Measurements from ENCODE around the gene CHID1. TPM values are rescaled to one million over a fixed set of nuclear protein-coding genes. Genes with fewer than 3 reads are reported as not detected.

CHID1 gene
- total RNA-seq, 2 donors from 2014 or later: 46.9 to 78.7 TPM

DNA sequence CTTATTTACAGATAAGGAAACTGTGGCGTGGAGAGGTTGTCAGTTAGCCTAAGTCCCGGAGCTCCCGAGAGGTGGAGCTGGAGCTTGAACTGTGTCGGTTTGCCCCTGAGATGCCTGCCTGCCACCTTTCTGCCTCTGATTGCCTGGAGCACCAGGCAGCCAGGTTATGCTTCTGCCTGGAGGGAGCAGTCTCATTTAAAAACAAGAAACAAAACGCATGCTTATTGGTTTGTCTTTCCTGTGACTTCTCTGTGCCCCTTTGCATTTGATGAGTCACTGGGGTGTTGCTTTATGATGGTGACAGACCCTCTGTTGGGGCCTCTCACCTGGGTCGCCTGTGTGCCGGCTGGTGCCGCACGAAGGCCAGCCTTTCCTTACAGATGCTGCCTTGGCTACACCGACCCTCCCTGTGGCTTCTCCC, 27.2 kb upstream of the CHID1 start:
- no peaks in the 10 kb centered on the region for H3K27me3 ChIP-seq
- H3K9me3 ChIP-seq: no peaks in the 10 kb centered on the region
- no peak overlapping the region for H3K4me3 ChIP-seq
- TF ChIP-seq, protein P1, sequence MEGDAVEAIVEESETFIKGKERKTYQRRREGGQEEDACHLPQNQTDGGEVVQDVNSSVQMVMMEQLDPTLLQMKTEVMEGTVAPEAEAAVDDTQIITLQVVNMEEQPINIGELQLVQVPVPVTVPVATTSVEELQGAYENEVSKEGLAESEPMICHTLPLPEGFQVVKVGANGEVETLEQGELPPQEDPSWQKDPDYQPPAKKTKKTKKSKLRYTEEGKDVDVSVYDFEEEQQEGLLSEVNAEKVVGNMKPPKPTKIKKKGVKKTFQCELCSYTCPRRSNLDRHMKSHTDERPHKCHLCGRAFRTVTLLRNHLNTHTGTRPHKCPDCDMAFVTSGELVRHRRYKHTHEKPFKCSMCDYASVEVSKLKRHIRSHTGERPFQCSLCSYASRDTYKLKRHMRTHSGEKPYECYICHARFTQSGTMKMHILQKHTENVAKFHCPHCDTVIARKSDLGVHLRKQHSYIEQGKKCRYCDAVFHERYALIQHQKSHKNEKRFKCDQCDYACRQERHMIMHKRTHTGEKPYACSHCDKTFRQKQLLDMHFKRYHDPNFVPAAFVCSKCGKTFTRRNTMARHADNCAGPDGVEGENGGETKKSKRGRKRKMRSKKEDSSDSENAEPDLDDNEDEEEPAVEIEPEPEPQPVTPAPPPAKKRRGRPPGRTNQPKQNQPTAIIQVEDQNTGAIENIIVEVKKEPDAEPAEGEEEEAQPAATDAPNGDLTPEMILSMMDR (IDR thresholded peaks at IDR 0.05): no peak
- DNase-seq (ENCODE audit: low spot score): no peak
- peaks cover 0 to 41% of the 10 kb centered on the region in 2 donors for H3K4me1 ChIP-seq
- no peak overlapping the region for H3K27ac ChIP-seq
- no peaks in the 10 kb centered on the region for H3K36me3 ChIP-seq

DNA sequence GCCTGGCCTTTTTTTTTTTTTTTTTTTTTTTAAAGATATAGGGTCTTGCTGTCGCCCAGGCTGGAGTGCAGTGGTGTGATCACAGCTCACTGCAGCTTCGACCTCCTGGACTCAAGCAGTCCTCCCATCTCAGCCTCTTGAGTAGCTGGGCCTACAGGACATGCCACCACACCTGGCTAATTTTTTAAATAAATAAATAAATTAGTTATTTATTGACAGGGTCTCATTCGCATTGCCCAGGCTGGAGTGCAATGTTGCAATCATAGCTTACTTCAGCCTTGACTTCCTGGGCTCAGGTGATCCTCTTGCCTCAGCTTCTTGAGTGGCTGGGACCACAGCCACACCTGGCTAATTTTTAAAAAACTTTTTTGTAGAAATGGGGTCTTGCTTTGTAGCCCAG, 25.6 kb upstream of the CHID1 start:
- H3K4me1 ChIP-seq: peaks cover 0 to 39% of the 10 kb centered on the region in 2 donors

DNA sequence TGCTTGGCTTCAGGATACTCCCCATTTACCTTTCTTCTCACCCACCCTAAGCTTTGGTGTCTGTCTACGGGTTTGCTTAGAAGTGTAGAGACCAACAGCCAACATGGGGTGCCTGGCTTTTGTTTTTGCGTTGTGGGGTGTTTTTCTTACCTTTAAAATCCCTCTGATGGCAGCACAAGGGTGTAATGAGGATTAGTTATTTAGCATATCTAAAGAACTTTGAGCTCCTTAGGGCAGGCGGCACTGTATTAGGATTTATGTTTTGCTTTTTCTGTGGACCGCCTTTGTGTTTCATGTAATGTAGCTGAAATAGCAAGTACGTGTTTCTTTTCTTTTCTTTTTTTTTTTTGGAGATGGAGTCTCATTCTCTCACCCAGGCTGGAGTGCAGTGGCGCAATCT, 23.9 kb upstream of the CHID1 start:
- no peak for DNase-seq (ENCODE audit: low spot score)
- Histone ChIP-seq H3K36me3 (no peaks in the 10 kb centered on the region), H3K4me3 (peak overlapping the region in 1 of 2 donors; percentile 7), H3K27me3 (no peaks in the 10 kb centered on the region), H3K27ac (peak overlapping the region in 1 of 2 donors; percentile 21), H3K4me1 (peaks cover 0 to 33% of the 10 kb centered on the region in 2 donors), H3K9me3 (no peaks in the 10 kb centered on the region)
- TF ChIP-seq, protein P1 (IDR thresholded peaks at IDR 0.05): no peak

More for the DNA sequence above, 25.6 kb upstream of the CHID1 start:
- TF ChIP-seq, protein P1 (IDR thresholded peaks at IDR 0.05): no peak
- no peak overlapping the region for H3K4me3 ChIP-seq
- no peaks in the 10 kb centered on the region for H3K9me3 ChIP-seq
- DNase-seq (ENCODE audit: low spot score): no peak
- H3K36me3 ChIP-seq: no peaks in the 10 kb centered on the region
- no peak overlapping the region for H3K27ac ChIP-seq
- no peaks in the 10 kb centered on the region for H3K27me3 ChIP-seq

DNA sequence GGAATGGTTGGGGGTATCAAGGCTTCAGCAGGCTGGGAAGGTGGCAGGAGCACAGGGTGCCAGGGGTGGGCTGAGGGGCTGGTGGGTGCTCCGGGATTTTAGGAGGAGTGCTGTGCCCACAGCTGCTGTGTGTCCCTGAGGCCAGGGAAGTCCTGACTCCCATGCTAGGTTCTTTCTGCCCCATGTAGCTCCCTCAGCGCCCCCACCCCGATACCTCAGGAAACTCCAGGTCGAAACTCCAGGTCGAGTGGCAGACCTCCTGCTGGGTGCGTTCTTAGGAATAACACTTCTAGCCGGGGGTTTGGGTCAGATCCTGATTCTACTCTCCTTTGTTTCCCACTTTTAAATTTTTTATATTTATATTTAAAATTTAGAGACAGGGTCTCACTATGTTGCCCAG, 23.3 kb upstream of the CHID1 start:
- no peaks in the 10 kb centered on the region for H3K27me3 ChIP-seq
- H3K9me3 ChIP-seq: no peaks in the 10 kb centered on the region
- peaks cover 0 to 37% of the 10 kb centered on the region in 2 donors for H3K4me1 ChIP-seq
- no peak for DNase-seq (ENCODE audit: low spot score)
- TF ChIP-seq, protein P1 (IDR thresholded peaks at IDR 0.05): no peak
- peak overlapping the region in 1 of 2 donors; percentile 7 for H3K4me3 ChIP-seq
- peak overlapping the region; percentile 3 to 21 for H3K27ac ChIP-seq
- no peaks in the 10 kb centered on the region for H3K36me3 ChIP-seq

DNA sequence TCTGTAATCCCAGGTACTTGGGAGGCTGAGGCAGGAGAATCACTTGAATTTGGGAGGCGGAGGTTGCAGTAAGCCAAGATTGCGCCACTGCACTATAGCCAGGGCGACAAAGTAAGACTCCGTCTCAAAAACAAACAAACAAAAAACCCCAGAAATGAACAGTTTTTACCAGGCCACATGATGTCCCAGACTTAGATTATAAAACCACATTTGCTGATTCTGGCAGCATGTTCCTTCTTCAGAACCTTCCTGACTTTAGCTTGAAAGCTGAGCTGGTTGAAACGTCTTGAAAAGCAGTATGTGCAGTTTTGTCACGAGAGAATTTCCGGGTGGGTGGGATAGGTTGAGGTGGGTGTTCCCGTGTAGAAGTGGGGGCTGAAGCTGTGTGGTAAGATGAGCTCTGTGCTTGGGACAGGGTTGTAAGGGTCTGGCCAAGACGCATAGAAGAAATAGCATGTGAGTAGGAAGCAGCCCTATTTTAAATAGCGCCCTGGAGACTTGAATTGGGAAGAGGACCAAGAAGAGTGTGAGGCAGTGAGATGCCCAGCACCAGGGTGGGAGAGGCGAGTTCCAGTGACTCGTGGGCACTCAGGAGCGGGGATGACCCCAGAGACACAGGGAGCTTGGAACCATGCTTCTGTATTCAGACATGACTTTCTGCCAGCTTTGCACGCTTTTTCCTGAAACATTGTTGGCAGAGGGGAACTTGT, 22.7 kb upstream of the CHID1 start:
- Histone ChIP-seq H3K36me3 (no peaks in the 10 kb centered on the region), H3K27ac (peak overlapping the region; percentile 3 to 53), H3K4me1 (peaks cover 0 to 43% of the 10 kb centered on the region in 2 donors), H3K27me3 (no peaks in the 10 kb centered on the region), H3K4me3 (peak overlapping the region in 1 of 2 donors; percentile 7), H3K9me3 (no peaks in the 10 kb centered on the region)
- DNase-seq (ENCODE audit: low spot score): no peak
- TF ChIP-seq, protein P1 (IDR thresholded peaks at IDR 0.05): no peak
